ENCODE data around the gene GPR160.

Gene GPR160

GRCh38 chr3:170027233-170028102, 10.3 kb upstream of the GPR160 start:
- DNase-seq (ENCODE audit: low read depth in 2 of 2) = no peak

- DNase-seq (ENCODE audit: low read depth in 2 of 2) = no peak
These were observed 4.3 kb upstream of the GPR160 start for GRCh38 chr3:170033489-170033888.

- DNase-seq (ENCODE audit: low read depth in 2 of 2) = peak in 1 of 2 donors; percentile 6
These were observed 777 bp downstream of the GPR160 start for GRCh38 chr3:170038434-170039110.

- DNase-seq (ENCODE audit: low read depth in 2 of 2) = no peak
These were observed 2.6 kb downstream of the GPR160 start for GRCh38 chr3:170040418-170040817.

GRCh38 chr3:170043506-170043905, 5.7 kb downstream of the GPR160 start:
- no peak for DNase-seq (ENCODE audit: low read depth in 2 of 2)

- no peak for DNase-seq (ENCODE audit: low read depth in 2 of 2)
These were observed 6.5 kb downstream of the GPR160 start for GRCh38 chr3:170044271-170044670.

GRCh38 chr3:170044795-170045244, 7.0 kb downstream of the GPR160 start:
- no peak for DNase-seq (ENCODE audit: low read depth in 2 of 2)

- no peak for DNase-seq (ENCODE audit: low read depth in 2 of 2)
These were observed 8.7 kb downstream of the GPR160 start for GRCh38 chr3:170046269-170047132.

GRCh38 chr3:170047133-170047404, 9.3 kb downstream of the GPR160 start:
- DNase-seq (ENCODE audit: low read depth in 2 of 2) = no peak

- no peak for DNase-seq (ENCODE audit: low read depth in 2 of 2)
These were observed 11.6 kb downstream of the GPR160 start for GRCh38 chr3:170049146-170050000.

- no peak for DNase-seq (ENCODE audit: low read depth in 2 of 2)
These were observed 13.0 kb downstream of the GPR160 start for GRCh38 chr3:170050753-170051152.

- no peak for DNase-seq (ENCODE audit: low read depth in 2 of 2)
These were observed 14.6 kb downstream of the GPR160 start for GRCh38 chr3:170052398-170052797.

- no peak for DNase-seq (ENCODE audit: low read depth in 2 of 2)
These were observed 16.4 kb downstream of the GPR160 start for GRCh38 chr3:170054204-170054603.

GRCh38 chr3:170055209-170055608, 17.4 kb downstream of the GPR160 start:
- no peak for DNase-seq (ENCODE audit: low read depth in 2 of 2)

- no peak for DNase-seq (ENCODE audit: low read depth in 2 of 2)
These were observed 19.1 kb downstream of the GPR160 start for GRCh38 chr3:170056710-170057454.

- DNase-seq (ENCODE audit: low read depth in 2 of 2) = no peak
These were observed 19.8 kb downstream of the GPR160 start for GRCh38 chr3:170057550-170057949.

GRCh38 chr3:170058127-170058526, 20.3 kb downstream of the GPR160 start:
- DNase-seq (ENCODE audit: low read depth in 2 of 2) = no peak

- DNase-seq (ENCODE audit: low read depth in 2 of 2) = no peak
These were observed 21.7 kb downstream of the GPR160 start for GRCh38 chr3:170059447-170059846.

- DNase-seq (ENCODE audit: low read depth in 2 of 2) = no peak
These were observed 24.3 kb downstream of the GPR160 start for GRCh38 chr3:170062068-170062467.

GRCh38 chr3:170062769-170063168, 25.0 kb downstream of the GPR160 start:
- DNase-seq (ENCODE audit: low read depth in 2 of 2) = no peak

- no peak for DNase-seq (ENCODE audit: low read depth in 2 of 2)
These were observed 25.9 kb downstream of the GPR160 start for GRCh38 chr3:170063691-170064090.
